Stimulated activated CD8-positive, alpha-beta memory T cell treated with anti-CD3 and anti-CD28 coated beads, Interleukin-15, amount 100 ng/mL, for 48 hours (primary cell): ENCODE measurements around the gene GNB1L.

ENCODE experiments used
- DNase-seq, 2 donors: peaks; one replicate each; pipeline ENCODE4 v3.0.0-alpha.2; 2020; ENCODE audit warnings: low read depth in 2 of 2

GNB1L gene

GRCh38 chr22:19854778-19855503, at the start of gene GNB1L, which contains the start of gene RTL10:
GNB1L (minus strand) TSS chr22:19854874; CDS start chr22:19821355, 33,519 bp downstream.
RTL10 (minus strand) TSS chr22:19854874; CDS start chr22:19852261, 2,613 bp downstream.
- DNase-seq: peak; percentile 95 to 96

GRCh38 chr22:19904174-19904856, 49.6 kb upstream of the GNB1L start:
- no peak for DNase-seq

- no peak for DNase-seq
Observed at GRCh38 chr22:19903513-19903912, 48.8 kb upstream of the GNB1L start.

GRCh38 chr22:19903031-19903430, 48.4 kb upstream of the GNB1L start:
- no peak for DNase-seq

- DNase-seq: no peak
Observed at GRCh38 chr22:19902245-19902715, 47.6 kb upstream of the GNB1L start.

- no peak for DNase-seq
Observed at GRCh38 chr22:19901577-19902244, 47.0 kb upstream of the GNB1L start.

GRCh38 chr22:19900707-19901436, 46.2 kb upstream of the GNB1L start:
- no peak for DNase-seq

GRCh38 chr22:19898831-19899567, 44.3 kb upstream of the GNB1L start:
- DNase-seq: no peak

- DNase-seq: no peak
Observed at GRCh38 chr22:19898145-19898544, 43.5 kb upstream of the GNB1L start.

GRCh38 chr22:19897726-19898125, 43.1 kb upstream of the GNB1L start:
- DNase-seq: no peak

GRCh38 chr22:19896665-19897355, 42.1 kb upstream of the GNB1L start:
- no peak for DNase-seq

GRCh38 chr22:19895160-19895849, 40.6 kb upstream of the GNB1L start:
- no peak for DNase-seq

GRCh38 chr22:19893363-19893762, 38.7 kb upstream of the GNB1L start:
- no peak for DNase-seq

GRCh38 chr22:19892925-19893324, 38.3 kb upstream of the GNB1L start:
- DNase-seq: no peak

GRCh38 chr22:19892257-19892879, 37.7 kb upstream of the GNB1L start:
- peak; percentile 36 to 53 for DNase-seq

GRCh38 chr22:19891317-19892256, 36.9 kb upstream of the GNB1L start:
- DNase-seq: peak; percentile 67 to 68

- no peak for DNase-seq
Observed at GRCh38 chr22:19890502-19891316, 36.0 kb upstream of the GNB1L start.
